ENCODE data around the gene FHIT.

DNA sequence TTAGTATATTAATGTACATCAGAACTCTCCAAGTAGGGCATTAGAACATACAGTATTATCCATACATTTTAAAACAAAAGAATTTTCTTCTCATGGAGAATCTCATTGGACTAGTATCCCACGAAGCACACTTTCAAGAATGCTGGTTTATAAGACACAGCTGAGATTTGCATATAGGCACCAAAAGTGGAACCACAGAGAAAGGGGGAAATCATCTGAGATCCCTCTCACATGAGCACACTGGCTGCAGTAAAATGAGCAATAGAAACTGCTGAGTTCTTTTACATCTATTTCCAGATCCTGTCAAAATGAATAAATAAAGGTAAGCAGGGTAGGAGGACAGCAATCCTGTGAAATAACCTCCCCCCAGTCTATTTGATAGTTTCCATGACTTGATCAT lies 665.3 kb downstream of the FHIT start:
- TF ChIP-seq, protein P1, sequence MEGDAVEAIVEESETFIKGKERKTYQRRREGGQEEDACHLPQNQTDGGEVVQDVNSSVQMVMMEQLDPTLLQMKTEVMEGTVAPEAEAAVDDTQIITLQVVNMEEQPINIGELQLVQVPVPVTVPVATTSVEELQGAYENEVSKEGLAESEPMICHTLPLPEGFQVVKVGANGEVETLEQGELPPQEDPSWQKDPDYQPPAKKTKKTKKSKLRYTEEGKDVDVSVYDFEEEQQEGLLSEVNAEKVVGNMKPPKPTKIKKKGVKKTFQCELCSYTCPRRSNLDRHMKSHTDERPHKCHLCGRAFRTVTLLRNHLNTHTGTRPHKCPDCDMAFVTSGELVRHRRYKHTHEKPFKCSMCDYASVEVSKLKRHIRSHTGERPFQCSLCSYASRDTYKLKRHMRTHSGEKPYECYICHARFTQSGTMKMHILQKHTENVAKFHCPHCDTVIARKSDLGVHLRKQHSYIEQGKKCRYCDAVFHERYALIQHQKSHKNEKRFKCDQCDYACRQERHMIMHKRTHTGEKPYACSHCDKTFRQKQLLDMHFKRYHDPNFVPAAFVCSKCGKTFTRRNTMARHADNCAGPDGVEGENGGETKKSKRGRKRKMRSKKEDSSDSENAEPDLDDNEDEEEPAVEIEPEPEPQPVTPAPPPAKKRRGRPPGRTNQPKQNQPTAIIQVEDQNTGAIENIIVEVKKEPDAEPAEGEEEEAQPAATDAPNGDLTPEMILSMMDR (IDR thresholded peaks at IDR 0.05) = no peak
- TF ChIP-seq EZH2phosphoT487 (IDR thresholded peaks at IDR 0.05) (no peak), EZH2 (IDR thresholded peaks at IDR 0.05) (no peak)

All from neural progenitor cell (in vitro differentiated cells).